KMS-11 (cell line): Measurements from ENCODE around the gene CBL.

ENCODE experiments used
- H2AFZ ChIP-seq: fragments of 200-600 bp; sonication (generic); 2 replicates; pipeline ENCODE4 v1.6.1; 2016; ENCODE audit warnings: antibody characterized with exemption, mixed run types, low read depth
- H3K27ac ChIP-seq: fragments of 200-600 bp; sonication (generic); 2 replicates; pipeline ENCODE4 v1.6.1; 2016; ENCODE audit warnings: mild to moderate bottlenecking, mixed run types
- H3K27me3 ChIP-seq: fragments of 200-600 bp; sonication (generic); 2 replicates; pipeline ENCODE4 v1.6.1; 2017; ENCODE audit warnings: mild to moderate bottlenecking, low read depth, mixed run types, moderate library complexity; ENCODE audit not compliant: insufficient read depth
- H3K36me3 ChIP-seq: fragments of 200-600 bp; sonication (generic); 2 replicates; pipeline ENCODE4 v1.6.1; 2017; ENCODE audit warnings: mild to moderate bottlenecking, mixed run types; ENCODE audit not compliant: insufficient read depth
- H3K4me1 ChIP-seq: fragments of 200-600 bp; sonication (generic); 2 replicates; pipeline ENCODE4 v1.6.1; 2016; ENCODE audit warnings: mild to moderate bottlenecking, low read depth, mixed run types; ENCODE audit not compliant: poor library complexity, severe bottlenecking
- H3K4me2 ChIP-seq: fragments of 200-600 bp; sonication (generic); 2 replicates; pipeline ENCODE4 v1.7.0; 2016; ENCODE audit warnings: mild to moderate bottlenecking, mixed run types
- H3K4me3 ChIP-seq: fragments of 200-600 bp; sonication (generic); IDR thresholded peaks from 2 replicates; pipeline ENCODE4 v1.6.1; 2017; ENCODE audit warnings: low read depth, low read length, mixed read lengths; ENCODE audit not compliant: insufficient read depth
- H3K79me2 ChIP-seq: fragments of 200-600 bp; sonication (generic); 2 replicates; pipeline ENCODE4 v1.6.1; 2016; ENCODE audit warnings: low read depth, mixed run types; ENCODE audit not compliant: insufficient read depth
- H3K9ac ChIP-seq: fragments of 200-600 bp; sonication (generic); 2 replicates; pipeline ENCODE4 v1.6.1; 2016; ENCODE audit warnings: mild to moderate bottlenecking, mixed run types
- H4K20me1 ChIP-seq: fragments of 200-600 bp; sonication (generic); 2 replicates; pipeline ENCODE4 v1.6.1; 2016; ENCODE audit warnings: mild to moderate bottlenecking, mixed run types; ENCODE audit not compliant: insufficient read depth
- CTCF ChIP-seq: fragments of 200-600 bp; sonication (generic); conservative IDR thresholded peaks from 2 replicates; pipeline ENCODE4 v1.6.1; 2017; ENCODE audit warnings: low read depth, mild to moderate bottlenecking, antibody characterized with exemption, low read length, moderate library complexity, mixed read lengths

CBL gene

GRCh38 chr11:119277660-119278059, 71.5 kb downstream of the CBL start:
- H3K4me1 ChIP-seq: no peaks in the 10 kb centered on the region
- H3K27me3 ChIP-seq: no peaks in the 10 kb centered on the region
- H3K79me2 ChIP-seq: no peaks in the 10 kb centered on the region
- TF ChIP-seq CTCF: no peak
- no peak overlapping the region for H2AFZ ChIP-seq
- no peak overlapping the region for H3K4me3 ChIP-seq
- no peak overlapping the region for H3K4me2 ChIP-seq
- no peak overlapping the region for H3K9ac ChIP-seq
- H4K20me1 ChIP-seq: no peaks in the 10 kb centered on the region
- no peaks in the 10 kb centered on the region for H3K36me3 ChIP-seq
- no peak overlapping the region for H3K27ac ChIP-seq

- no peak overlapping the region for H2AFZ ChIP-seq
- no peaks in the 10 kb centered on the region for H4K20me1 ChIP-seq
- H3K9ac ChIP-seq: no peak overlapping the region
- no peaks in the 10 kb centered on the region for H3K79me2 ChIP-seq
- H3K36me3 ChIP-seq: no peaks in the 10 kb centered on the region
- no peaks in the 10 kb centered on the region for H3K27me3 ChIP-seq
- no peaks in the 10 kb centered on the region for H3K4me1 ChIP-seq
- H3K4me3 ChIP-seq: no peak overlapping the region
- no peak overlapping the region for H3K4me2 ChIP-seq
- no peak overlapping the region for H3K27ac ChIP-seq
- TF ChIP-seq CTCF: no peak
Observed at GRCh38 chr11:119282495-119282894, 76.4 kb downstream of the CBL start.

GRCh38 chr11:119284344-119285157, 78.4 kb downstream of the CBL start:
- Histone ChIP-seq H3K79me2 (no peaks in the 10 kb centered on the region), H3K27ac (no peak overlapping the region), H3K4me3 (no peak overlapping the region), H3K36me3 (no peaks in the 10 kb centered on the region), H3K27me3 (no peaks in the 10 kb centered on the region), H3K4me1 (no peaks in the 10 kb centered on the region), H3K9ac (no peak overlapping the region), H3K4me2 (no peak overlapping the region), H4K20me1 (no peaks in the 10 kb centered on the region), H2AFZ (no peak overlapping the region)
- TF ChIP-seq CTCF: peak; percentile 36; the same call in 1 of the 2 replicates

GRCh38 chr11:119285431-119285830, 79.3 kb downstream of the CBL start:
- no peak overlapping the region for H3K4me3 ChIP-seq
- no peaks in the 10 kb centered on the region for H3K36me3 ChIP-seq
- no peaks in the 10 kb centered on the region for H3K27me3 ChIP-seq
- H2AFZ ChIP-seq: no peak overlapping the region
- H4K20me1 ChIP-seq: no peaks in the 10 kb centered on the region
- H3K4me2 ChIP-seq: no peak overlapping the region
- no peak overlapping the region for H3K9ac ChIP-seq
- no peak for TF ChIP-seq CTCF
- no peak overlapping the region for H3K27ac ChIP-seq
- H3K4me1 ChIP-seq: no peaks in the 10 kb centered on the region
- no peaks in the 10 kb centered on the region for H3K79me2 ChIP-seq
